Neuronal stem cell (in vitro differentiated cells): ENCODE data around the gene MAB21L4.

Experiments used
- DNase-seq: peaks from one replicate; pipeline ENCODE4 v3.0.0-alpha.2; 2013; ENCODE audit warnings: low spot score
- H2AFZ ChIP-seq: one replicate; pipeline ENCODE4 v1.6.1; 2013; ENCODE audit warnings: mild to moderate bottlenecking, low read length, inconsistent platforms
- H2AK5ac ChIP-seq: 2 replicates; pipeline ENCODE4 v1.6.1; 2013; ENCODE audit warnings: low read depth, mild to moderate bottlenecking, inconsistent platforms, low read length, moderate library complexity, mixed read lengths
- H2BK120ac ChIP-seq: 2 replicates; pipeline ENCODE4 v1.6.1; 2013; ENCODE audit warnings: low read depth, mild to moderate bottlenecking, inconsistent platforms, low read length, moderate library complexity, mixed read lengths
- H2BK12ac ChIP-seq: one replicate; pipeline ENCODE4 v1.6.1; 2013; ENCODE audit warnings: low read length, inconsistent platforms
- H2BK15ac ChIP-seq: 2 replicates; pipeline ENCODE4 v1.6.1; 2013; ENCODE audit warnings: mild to moderate bottlenecking, low read length, inconsistent platforms, mixed read lengths
- H2BK5ac ChIP-seq: one replicate; pipeline ENCODE4 v1.6.1; 2013; ENCODE audit warnings: inconsistent platforms, mild to moderate bottlenecking, low read length, moderate library complexity
- H3K14ac ChIP-seq: one replicate; pipeline ENCODE4 v1.6.1; 2013; ENCODE audit warnings: low read length, inconsistent platforms
- H3K18ac ChIP-seq: 2 replicates; pipeline ENCODE4 v1.6.1; 2013; ENCODE audit warnings: low read length, inconsistent platforms
- H3K23ac ChIP-seq: 2 replicates; pipeline ENCODE4 v1.6.1; 2013; ENCODE audit warnings: low read depth, mild to moderate bottlenecking, mixed read lengths, low read length, inconsistent platforms; ENCODE audit not compliant: poor library complexity
- H3K27ac ChIP-seq: replicated peaks from 3 replicates; pipeline ENCODE4 v1.5.1; 2013; ENCODE audit warnings: low read length, inconsistent platforms
- H3K27me3 ChIP-seq, 3 experiments: 2 replicates each; pipeline ENCODE4 v1.6.1; 2013; ENCODE audit warnings: low read length in 3 of 3, mild to moderate bottlenecking in 2 of 3, inconsistent platforms in 1 of 3, low read depth in 1 of 3, mixed read lengths in 1 of 3, moderate library complexity in 1 of 3; ENCODE audit not compliant: control insufficient read depth in 3 of 3, insufficient read depth in 3 of 3
- H3K36me3 ChIP-seq, 2 donors: replicated peaks in 1 of 2; 2 replicates each; pipeline ENCODE4 v1.6.1; 2013; ENCODE audit warnings: low read length in 2 of 2; ENCODE audit not compliant: control insufficient read depth in 2 of 2, insufficient read depth in 2 of 2
- H3K4ac ChIP-seq: 2 replicates; pipeline ENCODE4 v1.6.1; 2013; ENCODE audit warnings: inconsistent platforms, mild to moderate bottlenecking, low read length, moderate library complexity
- H3K4me1 ChIP-seq, 2 donors: 1 replicate in 1 of 2; 2 replicates in 1 of 2; pipeline ENCODE4 v1.6.1; 2013; ENCODE audit warnings: low read length in 2 of 2, low read depth in 1 of 2; ENCODE audit not compliant: control insufficient read depth in 2 of 2, insufficient read depth in 1 of 2
- H3K4me2 ChIP-seq: one replicate; pipeline ENCODE4 v1.6.1; 2013; ENCODE audit warnings: mild to moderate bottlenecking, low read length, inconsistent platforms; ENCODE audit not compliant: insufficient read depth, poor library complexity, severe bottlenecking
- H3K4me3 ChIP-seq, 2 donors: 2 replicates each; pipeline ENCODE4 v1.5.1; 2013; ENCODE audit warnings: low read length in 2 of 2, mild to moderate bottlenecking in 2 of 2, inconsistent platforms in 1 of 2, moderate library complexity in 1 of 2
- H3K79me1 ChIP-seq: one replicate; pipeline ENCODE4 v1.6.1; 2013; ENCODE audit warnings: low read depth, mild to moderate bottlenecking, inconsistent platforms, low read length, moderate library complexity
- H3K9ac ChIP-seq: one replicate; pipeline ENCODE4 v1.6.1; 2013; ENCODE audit warnings: mild to moderate bottlenecking, low read depth, low read length, inconsistent platforms; ENCODE audit not compliant: poor library complexity
- H3K9me3 ChIP-seq, 2 donors: replicated peaks in 1 of 2; 2 replicates each; pipeline versions ENCODE3 to v1.6.1; 2013; ENCODE audit warnings: low read length in 2 of 2, mild to moderate bottlenecking in 2 of 2, inconsistent platforms in 1 of 2, low read depth in 1 of 2, mixed read lengths in 1 of 2, moderate library complexity in 1 of 2; ENCODE audit not compliant: control insufficient read depth in 2 of 2, insufficient read depth in 1 of 2
- H4K8ac ChIP-seq: one replicate; pipeline ENCODE4 v1.6.1; 2013; ENCODE audit warnings: low read depth, mild to moderate bottlenecking, inconsistent platforms, low read length, moderate library complexity
- H4K91ac ChIP-seq: one replicate; pipeline ENCODE4 v1.6.1; 2013; ENCODE audit warnings: low read length, low read depth, mild to moderate bottlenecking, inconsistent platforms; ENCODE audit not compliant: poor library complexity
- WGBS, 2 donors: extraction: QIAGEN DNeasy Blood & Tissue Kit; methylation state at CpG; one replicate each; pipeline ENCODE4 v1.1.7; 2013; ENCODE audit warnings: missing lambda C conversion rate in 2 of 2, mixed read lengths in 1 of 2; ENCODE audit not compliant: insufficient read length in 2 of 2, insufficient replicate concordance in 1 of 2; ENCODE audit errors: extremely low coverage in 2 of 2; 5-methylcytosine and 5-hydroxymethylcytosine counted together

Gene MAB21L4

GRCh38 chr2:240913810-240914644 lies 18.1 kb upstream of the MAB21L4 start:
- Histone ChIP-seq H2AK5ac (peak overlapping the region; percentile 23), H3K4me3 (no peak overlapping the region), H3K36me3 (no peaks in the 10 kb centered on the region), H3K18ac (no peak overlapping the region), H2BK15ac (no peak overlapping the region), H4K8ac (no peak overlapping the region), H3K23ac (no peak overlapping the region), H3K27me3 (peaks cover 0 to 73% (median 8%) of the 10 kb centered on the region in 3 experiments), H2AFZ (peak overlapping the region; percentile 56), H3K4me1 (peaks cover 3 to 6% of the 10 kb centered on the region in 2 donors), H3K27ac (no peak overlapping the region), H2BK5ac (peak overlapping the region; percentile 35), H3K4me2 (no peak overlapping the region), H2BK120ac (no peak overlapping the region), H3K14ac (no peak overlapping the region), H3K4ac (no peak overlapping the region), H3K79me1 (no peaks in the 10 kb centered on the region), H4K91ac (no peak overlapping the region), H3K9me3 (no peaks in the 10 kb centered on the region), H2BK12ac (no peak overlapping the region), H3K9ac (peak overlapping the region; percentile 34)
- DNase-seq: peak; percentile 69
- WGBS, 2 donors: no CpG with 5 or more reads among the region's 36 CpGs

GRCh38 chr2:240912878-240913809 lies 17.2 kb upstream of the MAB21L4 start:
- no peak overlapping the region for H3K4me2 ChIP-seq
- peaks cover 0 to 68% (median 8%) of the 10 kb centered on the region in 3 experiments for H3K27me3 ChIP-seq
- H3K36me3 ChIP-seq: no peaks in the 10 kb centered on the region
- H3K4me1 ChIP-seq: peaks cover 3 to 6% of the 10 kb centered on the region in 2 donors
- H3K23ac ChIP-seq: no peak overlapping the region
- no peak overlapping the region for H3K4me3 ChIP-seq
- H4K91ac ChIP-seq: no peak overlapping the region
- H3K4ac ChIP-seq: no peak overlapping the region
- no peak overlapping the region for H2BK15ac ChIP-seq
- no peaks in the 10 kb centered on the region for H3K79me1 ChIP-seq
- no peak overlapping the region for H3K14ac ChIP-seq
- no peak overlapping the region for H2AFZ ChIP-seq
- no peak overlapping the region for H2BK120ac ChIP-seq
- H2BK5ac ChIP-seq: peak overlapping the region; percentile 35
- H4K8ac ChIP-seq: no peak overlapping the region
- no peak overlapping the region for H3K18ac ChIP-seq
- no peaks in the 10 kb centered on the region for H3K9me3 ChIP-seq
- no peak overlapping the region for H3K9ac ChIP-seq
- H2BK12ac ChIP-seq: no peak overlapping the region
- no peak for DNase-seq
- no peak overlapping the region for H3K27ac ChIP-seq
- H2AK5ac ChIP-seq: peak overlapping the region; percentile 23
- WGBS, 2 donors: no CpG with 5 or more reads among the region's 21 CpGs

GRCh38 chr2:240911641-240912265 lies 15.8 kb upstream of the MAB21L4 start:
- Histone ChIP-seq H3K27ac (no peak overlapping the region), H2AFZ (no peak overlapping the region), H3K23ac (no peak overlapping the region), H3K79me1 (no peaks in the 10 kb centered on the region), H2BK5ac (no peak overlapping the region), H3K18ac (no peak overlapping the region), H3K9ac (no peak overlapping the region), H2BK15ac (no peak overlapping the region), H3K4ac (no peak overlapping the region), H3K4me3 (no peak overlapping the region), H3K14ac (no peak overlapping the region), H3K4me2 (no peak overlapping the region), H3K4me1 (peaks cover 2 to 3% of the 10 kb centered on the region in 2 donors), H2BK12ac (no peak overlapping the region), H3K36me3 (no peaks in the 10 kb centered on the region), H2BK120ac (no peak overlapping the region), H2AK5ac (no peak overlapping the region), H3K9me3 (no peaks in the 10 kb centered on the region), H4K91ac (no peak overlapping the region), H3K27me3 (peaks cover 0 to 60% (median 8%) of the 10 kb centered on the region in 3 experiments), H4K8ac (no peak overlapping the region)
- no CpG with 5 or more reads among the region's 20 CpGs for WGBS, 2 donors
- DNase-seq: no peak
